Measurements from ENCODE around the gene JTB. TPM values are rescaled to one million over a fixed set of nuclear protein-coding genes. Genes with fewer than 3 reads are reported as not detected.

The JTB gene
- total and polyA plus RNA-seq, 9 of the 15 experiments (the other 6 are each of a cell fraction or from before 2014, with no cell fraction given): 24.7 to 308 (median 151) TPM

GRCh38 chr1:153944005-153944826 lies 33.3 kb downstream of the JTB start (continued):
- TF ChIP-seq E2F8 (IDR thresholded peaks at IDR 0.05; ENCODE audit: low read depth, partially characterized antibody): peak; percentile 29
- TF ChIP-seq NCOA1 (IDR thresholded peaks at IDR 0.05; ENCODE audit: low read depth): peak; percentile 90
- TF ChIP-seq CEBPG (CRISPR knock-in tag; IDR thresholded peaks at IDR 0.05): no peak
- 0 out of 4 replicates have a peak, but pooled peaks of 1 of the 2 experiments have one; percentile 19 for TF ChIP-seq CEBPG (tag; conservative IDR thresholded peaks at IDR 0.05 in 1 of 2, IDR thresholded peaks at IDR 0.05 in 1 of 2)
- peak; percentile 74; the same call in 1 of the 2 replicates for TF ChIP-seq JUNB (CRISPR knock-in tag; conservative IDR thresholded peaks at IDR 0.05)
- TF ChIP-seq POLR2H (tag; IDR thresholded peaks at IDR 0.05; ENCODE audit: low read depth): no peak
- no peak for TF ChIP-seq USF2 (CRISPR knock-in tag; IDR thresholded peaks at IDR 0.05)
- TF ChIP-seq BMI1 (IDR thresholded peaks at IDR 0.05; ENCODE audit: low read length): no peak
- peak; percentile 42; the same call in 1 of the 2 replicates for TF ChIP-seq TARDBP (IDR thresholded peaks at IDR 0.05)
- no peak for TF ChIP-seq ZNF277 (CRISPR knock-in tag; IDR thresholded peaks at IDR 0.05; ENCODE audit: borderline replicate concordance)
- TF ChIP-seq SUPT5H (IDR thresholded peaks at IDR 0.05): no peak
- TF ChIP-seq NUFIP1 (IDR thresholded peaks at IDR 0.05; ENCODE audit: partially characterized antibody): no peak
- no peak for TF ChIP-seq ZNF217 (CRISPR knock-in tag; IDR thresholded peaks at IDR 0.05)
- TF ChIP-seq RUNX1 (IDR thresholded peaks at IDR 0.05; ENCODE audit: low read depth): no peak
- no peak for TF ChIP-seq ZBTB33 (CRISPR knock-in tag; IDR thresholded peaks at IDR 0.05)
- no peak for TF ChIP-seq ATF4 (CRISPR knock-in tag; IDR thresholded peaks at IDR 0.05)
- no peak for TF ChIP-seq TRIM24 (IDR thresholded peaks at IDR 0.05)
- TF ChIP-seq NFE2L1 (tag; IDR thresholded peaks at IDR 0.05; ENCODE audit: borderline replicate concordance, low read depth): no peak
- no peak for TF ChIP-seq RBM39 (optimal IDR thresholded peaks at IDR 0.05; ENCODE audit: low read depth, low read length)
- TF ChIP-seq ZNF644 (tag; IDR thresholded peaks at IDR 0.05; ENCODE audit: low read depth): no peak
